B cell (primary cell): ENCODE data around the gene NSUN2. TPM values are rescaled to one million over a fixed set of nuclear protein-coding genes. Genes with fewer than 3 reads are reported as not detected.

Experiments used
- ATAC-seq: fragments of 200-7000 bp; cut with Tn5 transposase; one replicate; pipeline ENCODE4 v1.10.0; 2021; ENCODE audit warnings: low read depth, mild to moderate bottlenecking, moderate number of reproducible peaks, moderate library complexity
- CTCF ChIA-PET: fragments of 350-600 bp; sonication (Branson Sonifier 250); formaldehyde crosslinking; loops from one replicate; lab custom pipeline; 2021; ENCODE audit warnings: antibody characterized with exemption, inconsistent platforms; lab: Charles Lee
- POLR2A ChIA-PET: fragments of 350-600 bp; sonication (Branson Sonifier 250); formaldehyde crosslinking; loops from one replicate; lab custom pipeline; 2021; ENCODE audit warnings: antibody characterized with exemption; lab: Charles Lee
- DNase-seq: peaks from one replicate; pipeline ENCODE4 v3.0.0; 2013
- H2AFZ ChIP-seq: 2 replicates; pipeline ENCODE4 v1.6.1; 2012; ENCODE audit warnings: mild to moderate bottlenecking, low read depth, low read length; ENCODE audit not compliant: insufficient read depth, poor library complexity, severe bottlenecking
- H3K27ac ChIP-seq, 2 donors: 1 replicate in 1 of 2; 2 replicates in 1 of 2; pipeline ENCODE4 v1.5.1; 2012 to 2013; ENCODE audit warnings: low read length in 2 of 2, mild to moderate bottlenecking in 2 of 2, moderate library complexity in 1 of 2
- H3K27me3 ChIP-seq, 4 experiments: fragments of 200-600 bp in 1 of 4; sonication (generic) in 1 of 4; replicated peaks in 1 of 4; 1 replicate in 2 of 4; 2 replicates in 2 of 4; pipeline versions ENCODE4 v1.6.1 to v1.7.0; 2013 to 2016; ENCODE audit warnings: low read length in 3 of 4, mild to moderate bottlenecking in 2 of 4, mixed read lengths in 1 of 4, moderate library complexity in 1 of 4; ENCODE audit not compliant: insufficient read depth in 4 of 4, control insufficient read depth in 3 of 4; ENCODE audit errors: control extremely low read depth in 1 of 4
- H3K36me3 ChIP-seq, 2 experiments: replicated peaks in 1 of 2; 1 replicate in 1 of 2; 2 replicates in 1 of 2; pipeline versions ENCODE4 v1.6.1 to v1.7.1; 2013; ENCODE audit warnings: low read length in 1 of 2; ENCODE audit not compliant: insufficient read depth in 2 of 2, control insufficient read depth in 1 of 2; ENCODE audit errors: control extremely low read depth in 1 of 2, extremely low read depth in 1 of 2
- H3K4me1 ChIP-seq, 2 donors: fragments of 200-600 bp in 1 of 2; sonication (generic) in 1 of 2; 1 replicate in 1 of 2; 2 replicates in 1 of 2; pipeline versions ENCODE4 v1.5.1 to v1.6.1; 2013 to 2017; ENCODE audit warnings: low read length in 2 of 2; ENCODE audit not compliant: control insufficient read depth in 2 of 2, insufficient read depth in 2 of 2
- H3K4me2 ChIP-seq: replicated peaks from 2 replicates; pipeline ENCODE3; 2012; ENCODE audit warnings: mild to moderate bottlenecking, low read depth, low read length; ENCODE audit not compliant: poor library complexity, severe bottlenecking
- H3K4me3 ChIP-seq, 5 experiments: fragments of 200-600 bp in 1 of 5; sonication (generic) in 1 of 5; 1 replicate in 3 of 5; 2 replicates in 2 of 5; pipeline versions ENCODE4 v1.5.1 to v1.7.0; 2011 to 2016; ENCODE audit warnings: low read length in 4 of 5, mild to moderate bottlenecking in 4 of 5, low read depth in 2 of 5, control low read depth in 1 of 5, moderate library complexity in 1 of 5; ENCODE audit not compliant: insufficient read depth in 1 of 5; ENCODE audit errors: control extremely low read depth in 1 of 5, extremely low read depth in 1 of 5
- H3K79me2 ChIP-seq: fragments of 200-600 bp; sonication (generic); one replicate; pipeline ENCODE4 v1.6.0; 2016; ENCODE audit warnings: low read length; ENCODE audit not compliant: control insufficient read depth, insufficient read depth
- H3K9ac ChIP-seq: fragments of 200-600 bp; sonication (generic); 2 replicates; pipeline ENCODE4 v1.6.1; 2017; ENCODE audit warnings: mild to moderate bottlenecking, low read length, moderate library complexity
- H3K9me3 ChIP-seq, 3 donors: one replicate each; pipeline versions ENCODE4 v1.6.1 to v1.7.1; 2013; ENCODE audit warnings: low read length in 2 of 3; ENCODE audit not compliant: control insufficient read depth in 2 of 3, insufficient read depth in 1 of 3; ENCODE audit errors: control extremely low read depth in 1 of 3
- H4K20me1 ChIP-seq: 2 replicates; pipeline ENCODE4 v1.6.0; 2012; ENCODE audit warnings: mild to moderate bottlenecking, low read length; ENCODE audit not compliant: insufficient read depth, control insufficient read depth, poor library complexity, severe bottlenecking
- H3K27ac Mint-ChIP-seq: one replicate; pipeline ENCODE4 v1.8.0; 2021; ENCODE audit warnings: mixed read lengths
- H3K27me3 Mint-ChIP-seq: one replicate; pipeline ENCODE4 v1.8.0; 2021; ENCODE audit warnings: mixed read lengths
- H3K4me1 Mint-ChIP-seq: one replicate; pipeline ENCODE4 v1.8.0; 2021; ENCODE audit warnings: mixed read lengths
- H3K4me3 Mint-ChIP-seq: one replicate; pipeline ENCODE4 v1.8.0; 2021; ENCODE audit warnings: mixed read lengths
- H3K9me3 Mint-ChIP-seq: one replicate; pipeline ENCODE4 v1.8.0; 2022; ENCODE audit warnings: mixed read lengths; ENCODE audit not compliant: insufficient read depth
- CTCF ChIP-seq: fragments of 200-600 bp; IDR thresholded peaks from one replicate; pipeline ENCODE4 v1.8.0; 2022; ENCODE audit warnings: antibody characterized with exemption, mild to moderate bottlenecking
- EZH2 ChIP-seq: IDR thresholded peaks from 2 replicates; pipeline ENCODE4 v1.6.1; 2012; ENCODE audit warnings: borderline replicate concordance, low read depth, mild to moderate bottlenecking, moderate library complexity, low read length; ENCODE audit not compliant: insufficient read depth, poor library complexity, severe bottlenecking
- WGBS: methylation state at CpG from one replicate; pipeline ENCODE4 v1.1.5; 2013; ENCODE audit warnings: missing lambda C conversion rate; ENCODE audit not compliant: insufficient coverage; 5-methylcytosine and 5-hydroxymethylcytosine counted together
- intact Hi-C: fragments of 100-400 bp; cut with micrococcal nuclease; formaldehyde crosslinking; loops from one replicate; pipeline ENCODE4 v1.10.0; 2022
- polyA plus RNA-seq: library from polyadenylated mRNA; depleted of rRNA; stranded (reverse); fragments of >200 nt; gene quantifications from 2 replicates; pipeline ENCODE4 v1.2.3, GENCODE V29; 2012
- total RNA-seq, 2 donors: library from RNA; stranded (reverse); fragments of 120-200 nt in 1 of 2; gene quantifications; 1 replicate in 1 of 2; 2 replicates in 1 of 2; pipeline versions ENCODE4 v1.2.3 to v1.2.4, GENCODE V29; 2013 to 2022

Gene NSUN2
- total and polyA plus RNA-seq, 2 donors (not counting 1 experiment from before 2014, with no cell fraction given): 58.8 to 85.0 TPM

GRCh38 chr5:6584727-6585126, 48.1 kb downstream of the NSUN2 start:
- no peak overlapping the region for H3K4me3 Mint-ChIP-seq
- POLR2A ChIA-PET: interaction anchor here (0.7 kb wide), 1 partner anchor 154 kb away, joined by 3 read pairs; no protein-coding TSS in a partner anchor

GRCh38 chr5:6584101-6584645, 48.7 kb downstream of the NSUN2 start:
- Mint-ChIP-seq H3K27me3 (peaks cover 57% of the 10 kb centered on the region), H3K9me3 (no peaks in the 10 kb centered on the region)

More at GRCh38 chr5:6584727-6585126, 48.1 kb downstream of the NSUN2 start:
- no peak overlapping the region for H3K27ac ChIP-seq
- peaks cover 3% of the 10 kb centered on the region for H3K4me1 Mint-ChIP-seq
- H4K20me1 ChIP-seq: no peaks in the 10 kb centered on the region
- H3K9me3 ChIP-seq: no peaks in the 10 kb centered on the region
- CTCF ChIA-PET: no interaction called here
- H3K4me3 ChIP-seq: no peak overlapping the region
- H3K27ac Mint-ChIP-seq: no peak overlapping the region
- DNase-seq (no peak), ATAC-seq (no peak)
- peaks cover 54% of the 10 kb centered on the region for H3K27me3 Mint-ChIP-seq
- no peaks in the 10 kb centered on the region for H3K9me3 Mint-ChIP-seq
- TF ChIP-seq EZH2: no peak
- no peaks in the 10 kb centered on the region for H3K79me2 ChIP-seq
- peaks cover 4 to 8% of the 10 kb centered on the region in 2 donors for H3K4me1 ChIP-seq
- no peak overlapping the region for H2AFZ ChIP-seq
- intact Hi-C loops: no loop called here
- WGBS: 87% methylated on average over 8 of the region's 8 CpGs
- no peak overlapping the region for H3K9ac ChIP-seq
- no peak overlapping the region for H3K4me2 ChIP-seq
- H3K36me3 ChIP-seq: no peaks in the 10 kb centered on the region
- peaks cover 0 to 32% (median 9%) of the 10 kb centered on the region in 4 experiments for H3K27me3 ChIP-seq

More at GRCh38 chr5:6584101-6584645, 48.7 kb downstream of the NSUN2 start:
- Histone ChIP-seq H3K36me3 (no peaks in the 10 kb centered on the region), H3K9ac (no peak overlapping the region), H3K79me2 (no peaks in the 10 kb centered on the region), H2AFZ (no peak overlapping the region), H3K9me3 (peaks cover 0 to under 1% (median 0%) of the 10 kb centered on the region in 3 donors), H3K4me2 (no peak overlapping the region), H3K27me3 (peaks cover 0 to 32% (median 9%) of the 10 kb centered on the region in 4 experiments), H3K4me1 (peaks cover 4 to 8% of the 10 kb centered on the region in 2 donors), H3K27ac (no peak overlapping the region), H3K4me3 (no peak overlapping the region), H4K20me1 (no peaks in the 10 kb centered on the region)
- intact Hi-C loops: no loop called here
- no peak for TF ChIP-seq CTCF
- TF ChIP-seq EZH2: no peak
- peaks cover 3% of the 10 kb centered on the region for H3K4me1 Mint-ChIP-seq
- H3K27ac Mint-ChIP-seq: no peak overlapping the region
- H3K4me3 Mint-ChIP-seq: peak overlapping the region; percentile 56
- ATAC-seq: no peak
- 29% methylated on average over 2 of the region's 6 CpGs for WGBS
- no peak for DNase-seq
- ChIA-PET CTCF (no interaction called here), POLR2A (interaction anchor here (0.7 kb wide), 1 partner anchor 155 kb away, joined by 3 read pairs; no protein-coding TSS in a partner anchor)
